ENCODE data around the gene TRANK1.
A peak's percentile ranks its signal among the peaks of the same experiment; 100 is the strongest.

TRANK1 gene

GRCh38 chr3:36972163-36972562 lies 27.3 kb upstream of the TRANK1 start:
- in situ Hi-C loops (cut with HindIII; ENCODE audit: low pct_ligation_motif_present, low sequenced_read_pairs), result no loop called here
- no peak for DNase-seq
- Histone ChIP-seq H3K27me3 (replicated peaks) (no peaks in the 10 kb centered on the region), H3K36me3 (replicated peaks) (no peaks in the 10 kb centered on the region), H3K4me3 (ENCODE audit: low read depth, low read length) (no peak overlapping the region), H3K27ac (no peak overlapping the region)
- TF ChIP-seq CTCF (IDR thresholded peaks at IDR 0.05; ENCODE audit: low read depth, low read length, missing control alignments), result no peak

DNA sequence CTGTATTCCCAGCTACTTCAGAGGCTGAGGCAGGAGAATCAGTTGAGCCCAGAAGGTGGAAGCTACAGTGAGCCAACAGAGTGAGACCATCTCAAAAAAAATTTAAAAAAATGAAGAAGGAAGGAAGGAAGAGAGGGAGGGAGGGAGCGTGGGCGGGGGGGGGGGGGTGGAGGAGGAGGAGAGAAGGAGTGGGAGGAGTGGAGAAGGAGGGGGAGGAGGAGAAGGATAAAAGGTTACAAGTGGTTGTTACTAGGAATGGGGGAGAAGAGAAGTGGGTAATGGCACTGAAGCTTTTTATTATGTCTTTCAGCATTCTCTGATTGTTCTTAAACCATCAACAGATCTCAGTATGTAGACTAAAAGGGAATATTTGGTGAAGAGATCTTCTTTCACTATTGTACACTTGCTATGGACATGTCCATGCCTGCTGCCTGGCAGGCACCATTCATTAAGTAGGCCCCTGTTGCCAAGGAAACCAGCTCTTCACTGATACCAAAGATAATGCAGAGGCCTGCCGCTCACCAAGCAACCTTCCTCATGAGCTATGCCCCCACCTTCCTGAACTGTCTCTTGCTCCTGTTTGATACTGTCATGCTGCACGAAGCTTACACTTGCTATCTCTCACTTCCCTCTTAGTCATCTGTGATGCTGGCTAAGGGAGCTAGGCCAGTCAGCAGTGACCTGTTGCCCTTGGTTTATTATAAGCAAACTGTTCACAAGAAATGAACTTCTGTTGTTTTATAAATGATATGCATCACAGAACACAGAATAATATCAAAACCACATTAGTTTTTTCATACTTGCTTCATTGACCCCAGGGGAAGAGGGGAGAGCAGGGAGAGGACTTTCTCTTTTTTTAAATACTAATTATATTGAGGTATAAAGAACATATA lies 24.9 kb upstream of the TRANK1 start:
- Histone ChIP-seq H3K27me3 (replicated peaks) (no peaks in the 10 kb centered on the region), H3K4me3 (ENCODE audit: low read depth, low read length) (no peak overlapping the region), H3K27ac (peak overlapping the region; percentile 58), H3K36me3 (replicated peaks) (no peaks in the 10 kb centered on the region)
- DNase-seq, result peak; percentile 90
- TF ChIP-seq CTCF (IDR thresholded peaks at IDR 0.05; ENCODE audit: low read depth, low read length, missing control alignments), result no peak
- in situ Hi-C loops (cut with HindIII; ENCODE audit: low pct_ligation_motif_present, low sequenced_read_pairs), result no loop called here

- no peak for DNase-seq
- H3K27ac ChIP-seq, result no peak overlapping the region
- no peak for TF ChIP-seq CTCF (IDR thresholded peaks at IDR 0.05; ENCODE audit: low read depth, low read length, missing control alignments)
These were observed 24.2 kb upstream of the TRANK1 start for GRCh38 chr3:36969085-36969484.

DNA sequence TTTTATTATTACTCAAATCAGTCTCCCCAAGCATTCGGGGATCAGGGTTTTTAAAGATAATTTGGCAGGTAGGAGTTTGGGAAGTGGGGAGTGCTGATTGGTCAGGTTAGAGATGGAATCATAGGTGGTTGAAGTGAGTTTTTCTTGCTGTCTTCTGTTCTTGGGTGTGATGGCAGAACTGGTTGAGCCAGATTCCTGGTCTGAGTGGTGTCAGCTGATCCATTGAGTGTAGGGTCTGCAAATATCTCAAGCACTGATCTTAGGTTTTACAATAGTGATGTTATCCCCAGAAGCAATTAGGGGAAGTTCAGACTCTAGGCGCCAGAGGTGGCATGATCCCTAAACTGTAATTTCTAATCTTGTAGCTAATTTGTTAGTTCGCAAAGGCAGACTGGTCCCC lies 20.6 kb upstream of the TRANK1 start:
- no peak overlapping the region for H3K27ac ChIP-seq
- TF ChIP-seq CTCF (IDR thresholded peaks at IDR 0.05; ENCODE audit: low read depth, low read length, missing control alignments), result no peak
- no peaks in the 10 kb centered on the region for H3K36me3 ChIP-seq (replicated peaks)
- DNase-seq, result no peak
- in situ Hi-C loops (cut with HindIII; ENCODE audit: low pct_ligation_motif_present, low sequenced_read_pairs), result no loop called here
- no peak overlapping the region for H3K4me3 ChIP-seq (ENCODE audit: low read depth, low read length)
- no peaks in the 10 kb centered on the region for H3K27me3 ChIP-seq (replicated peaks)

More at GRCh38 chr3:36969085-36969484, 24.2 kb upstream of the TRANK1 start:
- no peak overlapping the region for H3K4me3 ChIP-seq (ENCODE audit: low read depth, low read length)
- in situ Hi-C loops (cut with HindIII; ENCODE audit: low pct_ligation_motif_present, low sequenced_read_pairs), result no loop called here
- H3K36me3 ChIP-seq (replicated peaks), result no peaks in the 10 kb centered on the region
- no peaks in the 10 kb centered on the region for H3K27me3 ChIP-seq (replicated peaks)

- no peak for TF ChIP-seq CTCF (IDR thresholded peaks at IDR 0.05; ENCODE audit: low read depth, low read length, missing control alignments)
- Histone ChIP-seq H3K36me3 (replicated peaks) (no peaks in the 10 kb centered on the region), H3K4me3 (ENCODE audit: low read depth, low read length) (no peak overlapping the region), H3K27ac (no peak overlapping the region), H3K27me3 (replicated peaks) (no peaks in the 10 kb centered on the region)
- in situ Hi-C loops (cut with HindIII; ENCODE audit: low pct_ligation_motif_present, low sequenced_read_pairs), result no loop called here
- no peak for DNase-seq
These were observed 20.0 kb upstream of the TRANK1 start for GRCh38 chr3:36964817-36965216.

All from brain microvascular endothelial cell (primary cell).